Breast epithelium (tissue), 3 donors: ENCODE measurements around the gene ARID3A.

Experiments
- POLR2A ChIP-seq: fragments of 450-650 bp; IDR thresholded peaks from one replicate; pipeline ENCODE4 v1.6.1; 2016; ENCODE audit warnings: antibody characterized with exemption, mild to moderate bottlenecking, moderate library complexity
- POLR2AphosphoS5 ChIP-seq, 3 donors: sonication (generic); formaldehyde crosslinking; IDR thresholded peaks; one replicate each; pipeline ENCODE4 v1.6.1; 2017; ENCODE audit warnings: antibody characterized with exemption in 3 of 3
- TF ChIP-seq, protein P1 (sequence below), 3 donors: fragments of 450-650 bp; IDR thresholded peaks; one replicate each; pipeline ENCODE4 v1.5.1; 2016 to 2017; ENCODE audit warnings: antibody characterized with exemption in 3 of 3, mild to moderate bottlenecking in 3 of 3, moderate library complexity in 3 of 3

GRCh38 chr19:958967-959855, 33.4 kb downstream of the ARID3A start:
- TF ChIP-seq POLR2A (no peak), POLR2AphosphoS5 (IDR thresholded peaks at IDR 0.05) (no peak)
- TF ChIP-seq, protein P1, sequence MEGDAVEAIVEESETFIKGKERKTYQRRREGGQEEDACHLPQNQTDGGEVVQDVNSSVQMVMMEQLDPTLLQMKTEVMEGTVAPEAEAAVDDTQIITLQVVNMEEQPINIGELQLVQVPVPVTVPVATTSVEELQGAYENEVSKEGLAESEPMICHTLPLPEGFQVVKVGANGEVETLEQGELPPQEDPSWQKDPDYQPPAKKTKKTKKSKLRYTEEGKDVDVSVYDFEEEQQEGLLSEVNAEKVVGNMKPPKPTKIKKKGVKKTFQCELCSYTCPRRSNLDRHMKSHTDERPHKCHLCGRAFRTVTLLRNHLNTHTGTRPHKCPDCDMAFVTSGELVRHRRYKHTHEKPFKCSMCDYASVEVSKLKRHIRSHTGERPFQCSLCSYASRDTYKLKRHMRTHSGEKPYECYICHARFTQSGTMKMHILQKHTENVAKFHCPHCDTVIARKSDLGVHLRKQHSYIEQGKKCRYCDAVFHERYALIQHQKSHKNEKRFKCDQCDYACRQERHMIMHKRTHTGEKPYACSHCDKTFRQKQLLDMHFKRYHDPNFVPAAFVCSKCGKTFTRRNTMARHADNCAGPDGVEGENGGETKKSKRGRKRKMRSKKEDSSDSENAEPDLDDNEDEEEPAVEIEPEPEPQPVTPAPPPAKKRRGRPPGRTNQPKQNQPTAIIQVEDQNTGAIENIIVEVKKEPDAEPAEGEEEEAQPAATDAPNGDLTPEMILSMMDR (IDR thresholded peaks at IDR 0.05), result no peak
